NCI-H1417 (cell line): Measurements from ENCODE around the gene SEC23B.
"Not testable (repeated sequence)": the region's sequence is repeated elsewhere in the genome, so short reads cannot be mapped to it uniquely, and the experiment has no call there.

Experiments used
- DNase-seq, 3 experiments: peaks; one replicate each; lab custom pipeline; 2025; lab: John Stamatoyannopoulos, UW

SEC23B gene

DNA sequence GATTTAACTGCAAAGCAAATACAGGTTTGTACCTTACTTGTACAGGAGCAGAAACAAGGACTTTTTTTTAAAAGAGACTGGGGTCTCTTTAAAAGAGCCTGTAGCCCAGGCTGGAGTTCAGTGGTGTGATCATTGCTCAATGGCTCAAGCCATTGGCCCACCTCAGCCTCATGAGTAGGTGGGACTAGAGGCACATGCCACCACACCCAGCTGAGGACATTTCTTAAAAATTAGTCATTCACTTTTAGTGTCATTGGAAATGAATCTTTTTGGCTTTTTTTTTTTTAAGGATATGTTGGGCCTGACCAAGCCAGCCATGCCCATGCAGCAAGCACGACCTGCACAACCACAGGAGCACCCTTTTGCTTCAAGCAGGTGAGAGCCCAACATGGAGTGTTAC lies 16.9 kb downstream of the SEC23B start:
- DNase-seq: no peak

DNA sequence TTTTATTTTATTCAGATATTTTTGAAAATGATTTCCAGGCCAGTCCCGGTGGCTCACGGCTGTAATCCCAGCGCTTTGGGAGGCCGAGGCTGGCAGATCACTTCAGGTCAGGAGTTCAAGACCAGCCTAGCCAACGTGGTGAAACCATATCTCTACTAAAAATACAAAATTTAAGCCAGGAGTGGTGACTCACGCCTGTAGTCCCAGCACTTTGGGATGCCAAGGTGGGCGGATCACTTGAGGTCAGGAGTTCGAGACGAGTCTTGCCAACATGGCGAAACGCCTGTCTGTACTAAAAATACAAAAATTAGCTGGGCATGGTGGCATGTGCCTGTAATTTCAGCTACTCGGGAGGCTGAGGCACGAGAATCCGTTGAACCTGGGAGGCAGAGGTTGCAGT lies 19.0 kb downstream of the SEC23B start:
- DNase-seq: not testable (repeated sequence)

- no peak for DNase-seq
Observed at GRCh38 chr20:18527339-18527738, 19.6 kb downstream of the SEC23B start.

DNA sequence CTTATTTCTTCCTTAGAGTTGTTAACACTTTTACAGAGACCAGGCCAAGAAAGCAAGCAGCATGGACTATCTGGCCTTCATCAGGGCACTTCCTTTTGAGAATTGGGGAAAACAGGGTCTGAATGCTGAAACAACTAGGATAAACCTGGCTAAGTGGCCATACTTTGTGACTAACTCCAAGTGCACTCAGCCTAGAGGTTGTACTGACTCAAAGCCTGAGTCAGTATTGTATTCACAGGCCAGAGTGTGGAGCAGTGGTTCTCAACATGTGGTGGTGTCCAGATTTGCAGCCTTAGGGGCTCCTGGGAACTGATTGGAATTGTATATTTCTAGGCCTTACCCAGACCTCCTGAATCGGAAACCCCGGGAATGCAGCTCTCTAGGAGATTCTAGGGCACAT lies 20.1 kb downstream of the SEC23B start:
- no peak for DNase-seq

DNA sequence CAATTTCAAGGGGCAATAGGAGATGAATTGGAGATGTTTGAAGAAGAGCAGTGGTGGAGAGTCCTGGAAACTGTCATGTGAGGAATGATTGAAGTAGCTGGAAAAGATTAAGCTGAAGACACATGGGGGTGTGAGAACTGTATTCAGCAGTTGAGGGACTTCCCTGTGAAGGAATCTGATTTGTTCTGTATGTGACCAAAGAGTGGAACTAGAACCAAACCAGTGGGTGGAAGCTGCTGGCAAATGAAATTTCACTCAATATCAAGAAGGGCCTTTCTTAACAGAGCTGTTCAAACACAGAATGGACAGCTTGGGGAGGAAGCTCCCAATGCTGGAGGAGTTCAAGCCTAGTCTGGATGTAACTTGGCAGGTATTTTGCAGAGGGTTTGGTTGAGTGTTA lies 21.3 kb downstream of the SEC23B start:
- DNase-seq: no peak

DNA sequence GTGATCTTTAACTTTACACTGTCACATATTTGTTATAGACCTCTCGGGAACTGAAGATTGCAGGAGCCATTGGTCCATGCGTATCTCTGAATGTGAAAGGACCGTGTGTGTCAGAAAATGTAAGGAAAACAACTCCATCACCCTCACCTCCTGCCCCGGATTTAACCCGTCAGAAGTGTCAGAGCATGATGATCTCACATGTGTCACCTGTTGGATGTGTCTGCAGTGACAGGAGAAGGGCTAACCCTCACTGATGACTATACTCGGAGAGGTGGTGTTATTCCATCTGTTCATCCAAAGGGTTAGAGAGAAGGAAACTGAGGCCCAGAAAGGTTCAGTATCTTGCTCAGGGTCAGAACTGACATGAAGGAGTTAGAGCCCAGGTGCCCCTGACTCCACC lies 24.9 kb downstream of the SEC23B start:
- DNase-seq: no peak

- no peak for DNase-seq
Observed at GRCh38 chr20:18533491-18533890, 25.8 kb downstream of the SEC23B start.

DNA sequence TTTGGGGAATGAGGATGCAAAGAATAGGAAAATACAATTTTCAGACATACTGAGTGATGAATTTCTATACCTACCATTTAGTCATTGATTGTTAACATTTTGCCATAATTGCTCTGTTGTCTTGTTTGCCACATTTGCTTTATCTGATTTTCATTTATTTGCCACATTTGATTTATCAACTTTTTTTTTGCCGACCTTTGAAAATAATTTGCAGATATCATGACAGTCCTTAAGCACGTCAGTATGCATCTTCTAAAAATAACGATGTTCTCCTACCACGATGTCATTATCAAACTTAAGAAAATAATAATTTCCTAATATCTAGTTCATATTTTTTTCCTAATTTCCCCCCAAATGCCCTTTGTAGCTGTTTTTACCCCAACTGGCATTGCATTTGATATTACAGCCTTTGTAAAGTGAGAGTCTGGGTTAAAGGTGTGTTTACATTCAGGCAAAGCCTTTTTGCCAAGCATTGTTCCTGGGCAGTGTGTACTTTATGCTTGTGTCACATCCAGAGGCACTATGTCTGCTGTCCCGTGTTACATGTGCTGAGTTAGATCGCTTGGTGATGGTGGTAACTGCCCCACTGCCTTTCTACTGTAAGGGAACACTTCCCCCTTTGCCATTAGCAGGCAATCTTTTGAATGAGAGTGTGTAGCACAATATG lies 26.4 kb downstream of the SEC23B start:
- DNase-seq: no peak

GRCh38 chr20:18537651-18538050 lies 29.9 kb downstream of the SEC23B start:
- no peak for DNase-seq

DNA sequence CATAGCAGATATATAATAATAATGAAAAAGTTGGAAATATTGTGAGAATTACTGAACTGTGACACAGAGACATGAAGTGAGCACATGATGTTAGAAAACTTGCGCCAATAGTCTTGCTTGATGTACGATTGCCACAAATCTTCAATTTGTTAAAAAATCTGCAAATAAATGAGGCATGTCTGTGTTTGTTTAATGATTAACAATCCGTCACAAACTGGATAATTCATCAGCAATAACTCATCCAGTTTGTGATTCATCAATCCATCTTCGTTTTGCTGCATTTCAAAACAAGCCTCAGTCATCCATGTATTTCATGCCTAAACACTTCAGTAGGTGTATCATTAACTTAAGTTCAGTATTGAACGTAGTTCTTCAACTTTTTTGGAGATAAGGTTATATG lies 34.0 kb downstream of the SEC23B start:
- no peak for DNase-seq

- DNase-seq: no peak
Observed at GRCh38 chr20:18543216-18543615, 35.5 kb downstream of the SEC23B start.

GRCh38 chr20:18543932-18544331 lies 36.2 kb downstream of the SEC23B start:
- DNase-seq: peak in 2 of 3 experiments; percentile 90 to 99

GRCh38 chr20:18545566-18545965 lies 37.8 kb downstream of the SEC23B start:
- no peak for DNase-seq

GRCh38 chr20:18548465-18548864 lies 40.7 kb downstream of the SEC23B start:
- DNase-seq: no peak

DNA sequence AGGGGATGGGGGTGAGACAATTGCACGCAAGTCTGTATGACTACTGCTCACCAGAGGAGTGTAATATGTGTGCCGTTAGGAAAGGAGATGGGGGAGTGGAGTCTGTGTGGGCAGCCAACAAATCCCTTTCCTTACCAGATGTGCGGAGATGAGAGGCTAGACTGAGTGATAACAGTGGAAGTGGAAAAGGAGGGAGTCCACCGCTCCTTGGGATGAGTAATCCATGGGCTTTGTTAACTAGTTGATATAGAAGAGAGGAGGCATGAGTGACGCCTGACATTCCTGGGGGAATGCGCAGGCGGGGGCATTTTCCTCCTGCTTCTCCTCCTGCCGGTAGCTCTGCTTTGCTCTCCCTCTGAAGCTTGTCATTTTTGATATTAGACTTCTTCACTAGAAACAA lies 46.0 kb downstream of the SEC23B start:
- no peak for DNase-seq

DNA sequence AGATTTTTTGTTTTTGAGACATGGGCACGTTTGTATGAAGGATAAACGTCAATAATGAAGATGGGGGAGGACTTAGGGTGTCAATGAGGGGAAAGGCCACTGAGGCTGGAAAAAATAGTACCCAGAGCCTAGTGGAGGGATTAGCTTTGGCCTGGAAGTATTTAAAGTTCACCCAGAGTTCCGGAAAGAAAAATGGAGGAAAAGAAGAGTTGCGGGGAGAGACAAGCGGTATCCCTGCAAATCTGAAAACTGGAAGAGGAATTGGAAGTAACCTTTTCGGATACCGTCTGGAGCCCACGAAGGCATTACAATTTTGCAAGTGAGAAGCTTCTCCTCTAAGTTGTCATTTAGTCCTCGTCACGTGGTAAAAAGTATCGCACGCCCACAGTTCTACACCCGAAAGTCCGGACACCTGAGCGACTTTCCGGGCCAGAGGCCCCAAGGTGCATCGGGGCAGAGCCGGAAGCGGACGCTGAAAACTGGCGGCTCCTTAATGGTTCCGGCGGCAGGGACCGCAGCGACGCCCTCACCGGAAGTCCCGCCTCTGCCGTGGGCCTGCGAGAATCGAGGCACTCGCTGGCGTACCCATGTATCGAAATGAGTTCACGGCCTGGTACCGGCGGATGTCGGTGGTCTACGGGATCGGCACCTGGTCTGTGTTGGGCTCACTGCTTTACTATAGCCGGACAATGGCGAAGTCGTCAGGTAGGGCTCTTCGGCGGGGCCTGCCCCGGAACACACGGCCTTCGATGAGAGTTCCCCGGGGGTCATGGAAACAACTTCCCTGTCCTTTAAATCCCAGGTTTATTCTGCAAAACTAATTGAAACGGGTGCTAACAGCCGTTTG lies 59.4 kb downstream of the SEC23B start, which contains the start of gene SMIM26:
SMIM26 (plus strand) TSS at position 541 of the 847 bp plus-strand sequence; CDS start at position 588, 47 bp downstream.
- DNase-seq: peak; percentile 89 to 96 (median 95)

- DNase-seq: no peak
Observed at GRCh38 chr20:18567739-18568091, 60.0 kb downstream of the SEC23B start.

GRCh38 chr20:18571009-18571408 lies 63.3 kb downstream of the SEC23B start:
- no peak for DNase-seq

- no peak for DNase-seq
Observed at GRCh38 chr20:18571578-18571977, 63.8 kb downstream of the SEC23B start.

DNA sequence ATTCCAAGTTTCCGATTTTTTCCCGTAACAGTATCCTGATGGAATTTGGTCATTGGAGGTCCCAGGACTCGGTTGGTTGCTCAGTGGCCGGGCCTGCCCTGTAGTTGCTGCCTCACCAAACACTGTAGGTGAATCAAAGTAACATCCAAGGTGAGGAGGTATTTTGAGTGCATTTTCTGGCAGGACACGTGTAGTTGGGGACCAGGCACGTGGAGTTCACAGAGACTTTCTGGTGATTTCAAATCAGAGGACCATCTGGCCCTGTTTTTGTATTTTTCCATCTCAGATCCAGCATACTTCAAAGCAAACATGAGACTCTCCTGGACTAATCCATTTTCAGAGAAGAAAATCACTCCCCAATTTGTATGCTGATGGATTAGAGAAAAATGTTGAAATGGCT lies 70.2 kb downstream of the SEC23B start:
- DNase-seq: no peak

DNA sequence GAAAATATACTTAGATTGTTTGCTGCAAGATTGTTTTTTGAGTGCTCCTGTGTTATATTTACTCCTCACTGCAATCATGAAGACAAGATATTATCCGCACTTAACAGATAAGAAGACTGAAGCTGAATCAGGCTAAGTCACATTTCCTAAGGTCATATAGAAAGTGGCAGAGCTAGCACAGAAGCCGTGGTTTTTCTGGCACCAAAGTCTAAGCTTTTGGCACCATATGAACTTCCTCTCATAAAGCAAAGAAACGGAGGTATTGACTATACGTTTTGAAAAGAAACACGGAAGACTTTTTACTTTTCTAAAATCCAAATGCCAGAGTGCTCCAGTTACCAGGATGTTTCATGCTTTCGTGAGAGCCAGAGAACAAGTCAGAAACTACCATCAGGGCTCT lies 70.8 kb downstream of the SEC23B start:
- no peak for DNase-seq

DNA sequence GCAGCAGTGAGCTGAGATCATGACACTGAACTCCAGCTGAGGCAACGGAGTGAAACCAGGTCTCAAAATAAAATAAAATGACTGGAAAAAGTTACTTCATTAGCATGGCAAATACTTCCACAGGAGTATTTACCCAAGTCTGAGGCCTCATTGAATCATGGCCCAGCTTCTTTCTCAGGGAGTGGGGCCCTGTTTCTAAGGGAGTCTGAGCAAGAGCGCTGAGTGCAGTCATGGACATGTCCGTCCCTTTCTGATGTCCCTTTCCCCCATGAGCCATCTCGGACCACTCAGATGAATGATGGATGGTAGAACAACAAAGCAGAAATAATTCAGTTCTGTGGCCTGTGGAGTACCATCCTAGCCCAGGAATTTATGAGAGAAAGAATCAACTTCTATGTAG lies 72.3 kb downstream of the SEC23B start:
- DNase-seq: no peak

DNA sequence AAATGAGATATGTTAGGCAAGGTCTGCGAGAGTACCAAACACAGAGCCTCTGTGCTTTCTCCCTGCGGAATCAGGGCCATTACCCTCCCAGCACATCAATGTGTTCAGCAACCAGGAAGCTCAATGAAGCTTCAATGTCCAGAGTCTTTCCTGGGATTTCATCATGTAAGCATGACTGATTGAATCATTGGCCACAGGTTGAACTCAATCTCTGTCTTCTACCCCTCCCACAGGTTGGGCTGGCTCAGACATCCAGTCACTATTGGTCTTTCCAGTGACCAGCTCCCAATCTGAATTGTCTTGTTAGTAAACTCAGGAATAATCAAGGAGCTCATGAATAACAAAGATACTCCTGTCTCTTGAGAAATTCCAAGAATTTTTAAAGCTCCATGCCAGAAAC lies 77.4 kb downstream of the SEC23B start:
- peak in 1 of 3 experiments; percentile 7 for DNase-seq
